SK-N-SH treated with all-trans-retinoic acid at 6 μM for 48 hours (cell line): ENCODE data around the gene MYLIP.

Experiments used
- ATAC-seq: fragments of 200-7000 bp; cut with Tn5 transposase; 3 replicates; pipeline ENCODE4 v1.9.1; 2020; ENCODE audit warnings: mild to moderate bottlenecking, moderate library complexity
- ARNTL ChIP-seq: fragments of 450-650 bp; formaldehyde crosslinking; IDR thresholded peaks from 2 replicates; pipeline ENCODE4 v1.5.0; 2020; ENCODE audit warnings: low read depth, mild to moderate bottlenecking, moderate library complexity, borderline replicate concordance
- BACH2 ChIP-seq: fragments of 250-450 bp; sonication (Bioruptor Pico); IDR thresholded peaks from 2 replicates; pipeline ENCODE4 v1.9.0; 2021; ENCODE audit warnings: mild to moderate bottlenecking, borderline replicate concordance
- CREB5 ChIP-seq: fragments of 250-450 bp; sonication (Bioruptor Pico); IDR thresholded peaks from 2 replicates; pipeline ENCODE4 v1.5.1; 2020; ENCODE audit warnings: low read depth, mild to moderate bottlenecking, moderate library complexity
- CSDC2 ChIP-seq: fragments of 250-450 bp; sonication (Bioruptor Pico); IDR thresholded peaks from 2 replicates; pipeline ENCODE4 v1.5.0; 2020; ENCODE audit warnings: mild to moderate bottlenecking, moderate library complexity
- CSRNP3 ChIP-seq: fragments of 250-450 bp; sonication (Bioruptor Pico); IDR thresholded peaks from 2 replicates; pipeline ENCODE4 v1.5.1; 2021; ENCODE audit warnings: mild to moderate bottlenecking, moderate library complexity
- GLIS3 ChIP-seq: fragments of 250-450 bp; sonication (Bioruptor Pico); IDR thresholded peaks from 2 replicates; pipeline ENCODE4 v1.5.0; 2020; ENCODE audit warnings: mild to moderate bottlenecking, moderate library complexity
- ISL1 ChIP-seq: fragments of 250-450 bp; sonication (Bioruptor Pico); IDR thresholded peaks from 2 replicates; pipeline ENCODE4 v2.1.2; 2022; ENCODE audit warnings: mild to moderate bottlenecking, moderate library complexity
- OSR1 ChIP-seq: fragments of 250-450 bp; sonication (Bioruptor Pico); IDR thresholded peaks from 2 replicates; pipeline ENCODE4 v1.8.0; 2022; ENCODE audit warnings: moderate library complexity, mild to moderate bottlenecking, inconsistent platforms
- PATZ1 ChIP-seq: fragments of 250-450 bp; sonication (Bioruptor Pico); IDR thresholded peaks from 2 replicates; pipeline ENCODE4 v1.8.0; 2020; ENCODE audit warnings: mild to moderate bottlenecking, moderate library complexity, borderline replicate concordance
- POU6F1 ChIP-seq: fragments of 250-450 bp; sonication (Bioruptor Pico); IDR thresholded peaks from 2 replicates; pipeline ENCODE4 v1.8.0; 2021; ENCODE audit warnings: low read depth, mild to moderate bottlenecking, moderate library complexity, borderline replicate concordance
- PPARA ChIP-seq: fragments of 250-450 bp; sonication (Bioruptor Pico); IDR thresholded peaks from 2 replicates; pipeline ENCODE4 v1.5.0; 2020; ENCODE audit warnings: mild to moderate bottlenecking, borderline replicate concordance
- RARB ChIP-seq: fragments of 250-450 bp; sonication (Bioruptor Pico); IDR thresholded peaks from 2 replicates; pipeline ENCODE4 v1.8.0; 2021; ENCODE audit warnings: mild to moderate bottlenecking, moderate library complexity
- SNAI2 ChIP-seq: fragments of 250-450 bp; sonication (Bioruptor Pico); IDR thresholded peaks from 2 replicates; pipeline ENCODE4 v1.5.0; 2020; ENCODE audit warnings: mild to moderate bottlenecking, moderate library complexity
- TCF4 ChIP-seq: fragments of 250-450 bp; sonication (Bioruptor Pico); IDR thresholded peaks from 2 replicates; pipeline ENCODE4 v1.8.0; 2021; ENCODE audit warnings: mild to moderate bottlenecking, moderate library complexity, borderline replicate concordance
- TOX ChIP-seq: fragments of 250-450 bp; sonication (Bioruptor Pico); IDR thresholded peaks from 2 replicates; pipeline ENCODE4 v1.8.0; 2021; ENCODE audit warnings: mild to moderate bottlenecking, moderate library complexity, borderline replicate concordance
- ZC3H10 ChIP-seq: fragments of 250-450 bp; sonication (Bioruptor Pico); IDR thresholded peaks from 2 replicates; pipeline ENCODE4 v1.5.1; 2021; ENCODE audit warnings: mild to moderate bottlenecking, moderate library complexity
- ZFP3 ChIP-seq: fragments of 250-450 bp; sonication (Bioruptor Pico); IDR thresholded peaks from 2 replicates; pipeline ENCODE4 v1.5.0; 2020; ENCODE audit warnings: mild to moderate bottlenecking, moderate library complexity
- ZFP30 ChIP-seq: fragments of 450-650 bp; formaldehyde crosslinking; IDR thresholded peaks from 2 replicates; pipeline ENCODE4 v1.5.0; 2022; ENCODE audit warnings: mild to moderate bottlenecking, moderate library complexity
- ZNF565 ChIP-seq: fragments of 450-650 bp; formaldehyde crosslinking; conservative IDR thresholded peaks from 2 replicates; pipeline ENCODE4 v1.5.0; 2020; ENCODE audit warnings: low read depth, mild to moderate bottlenecking, moderate library complexity
- ZNF8 ChIP-seq: fragments of 450-650 bp; formaldehyde crosslinking; IDR thresholded peaks from 2 replicates; pipeline ENCODE4 v1.5.0; 2020; ENCODE audit warnings: mild to moderate bottlenecking, moderate library complexity

MYLIP gene

GRCh38 chr6:16141514-16141913 lies 12.6 kb downstream of the MYLIP start:
- no peak for TF ChIP-seq PPARA (CRISPR knock-in tag)
- TF ChIP-seq, all 23 proteins: peak for 0
- ATAC-seq = no peak

GRCh38 chr6:16145038-16145437 lies 16.2 kb downstream of the MYLIP start:
- ATAC-seq = no peak
- TF ChIP-seq CSRNP3 (CRISPR knock-in tag) = no peak
- TF ChIP-seq ZC3H10 (CRISPR knock-in tag) = no peak
- TF ChIP-seq CSDC2 (CRISPR knock-in tag) = no peak
- no peak for TF ChIP-seq ZNF565 (CRISPR knock-in tag)
- TF ChIP-seq SNAI2 (CRISPR knock-in tag) = no peak
- TF ChIP-seq RARB (CRISPR knock-in tag) = no peak
- TF ChIP-seq POU6F1 (CRISPR knock-in tag) = no peak
- TF ChIP-seq ZFP3 (CRISPR knock-in tag) = no peak
- no peak for TF ChIP-seq PATZ1 (CRISPR knock-in tag)
- TF ChIP-seq ZNF8 (CRISPR knock-in tag) = no peak
- TF ChIP-seq ZFP30 = no peak
- TF ChIP-seq ISL1 (CRISPR knock-in tag) = no peak
- no peak for TF ChIP-seq CREB5 (CRISPR knock-in tag)
- TF ChIP-seq GLIS3 (CRISPR knock-in tag) = no peak
- TF ChIP-seq TCF4 (CRISPR knock-in tag) = no peak
- TF ChIP-seq ARNTL (CRISPR knock-in tag) = no peak
- no peak for TF ChIP-seq PPARA (CRISPR knock-in tag)
- no peak for TF ChIP-seq TOX (CRISPR knock-in tag)
- TF ChIP-seq, all 23 proteins: peak for 0

- no peak for ATAC-seq
- TF ChIP-seq TCF4 (CRISPR knock-in tag) (no peak), RARB (CRISPR knock-in tag) (no peak), ZFP3 (CRISPR knock-in tag) (no peak), BACH2 (CRISPR knock-in tag) (no peak), CSDC2 (CRISPR knock-in tag) (no peak), ISL1 (CRISPR knock-in tag) (no peak)
- TF ChIP-seq, all 23 proteins: peak for 0
Observed at GRCh38 chr6:16146028-16146427, 17.1 kb downstream of the MYLIP start.

- ATAC-seq = no peak
- TF ChIP-seq ZC3H10 (CRISPR knock-in tag) (no peak), CSRNP3 (CRISPR knock-in tag) (no peak), ISL1 (CRISPR knock-in tag) (no peak), ZNF8 (CRISPR knock-in tag) (no peak), TOX (CRISPR knock-in tag) (no peak), SNAI2 (CRISPR knock-in tag) (no peak), BACH2 (CRISPR knock-in tag) (no peak), OSR1 (CRISPR knock-in tag) (no peak), PPARA (CRISPR knock-in tag) (no peak), ZFP3 (CRISPR knock-in tag) (no peak), CREB5 (CRISPR knock-in tag) (no peak)
- TF ChIP-seq, all 23 proteins: peak for 0
Observed at GRCh38 chr6:16146527-16146955, 17.7 kb downstream of the MYLIP start.
